SU-DHL-6 (cell line): ENCODE results near the gene SLC14A1.

ENCODE experiments used
- H2AFZ ChIP-seq: fragments of 200-600 bp; sonication (generic); 2 replicates; pipeline ENCODE4 v1.6.1; 2014; ENCODE audit warnings: low read depth, mild to moderate bottlenecking, moderate library complexity, mixed read lengths, antibody characterized with exemption, low read length; ENCODE audit not compliant: severe bottlenecking
- H3F3A ChIP-seq: fragments of 200-600 bp; shearing (Covaris generic); 2 replicates; pipeline ENCODE4 v1.6.0; 2016; ENCODE audit warnings: antibody characterized with exemption, mild to moderate bottlenecking; ENCODE audit not compliant: insufficient read depth
- H3K27ac ChIP-seq: fragments of 200-600 bp; sonication (generic); 2 replicates; pipeline ENCODE4 v1.5.1; 2016; ENCODE audit warnings: low read depth, mild to moderate bottlenecking, low read length, moderate library complexity, mixed read lengths
- H3K27me3 ChIP-seq: fragments of 200-600 bp; sonication (generic), shearing (Covaris generic); 2 replicates; pipeline ENCODE4 v1.6.0; 2014; ENCODE audit warnings: mild to moderate bottlenecking, low read length
- H3K36me3 ChIP-seq: fragments of 200-600 bp; sonication (generic); 2 replicates; pipeline ENCODE4 v1.6.1; 2014; ENCODE audit warnings: mild to moderate bottlenecking, low read length, mixed read lengths
- H3K4me2 ChIP-seq: fragments of 300-600, 200-600 bp; shearing (Covaris generic), sonication (generic); 2 replicates; pipeline ENCODE4 v1.6.0; 2014; ENCODE audit warnings: low read length, low read depth, mild to moderate bottlenecking; ENCODE audit not compliant: poor library complexity, severe bottlenecking
- H3K4me3 ChIP-seq: fragments of 200-600 bp; sonication (generic); 2 replicates; pipeline ENCODE4 v1.5.1; 2014; ENCODE audit warnings: antibody characterized with exemption, low read length, mild to moderate bottlenecking, mixed read lengths; ENCODE audit not compliant: insufficient read depth, poor library complexity, severe bottlenecking
- H3K79me2 ChIP-seq: fragments of 200-600 bp; sonication (generic); 2 replicates; pipeline ENCODE4 v1.6.1; 2014; ENCODE audit warnings: mild to moderate bottlenecking, low read length, moderate library complexity; ENCODE audit not compliant: insufficient read depth
- H3K9ac ChIP-seq: fragments of 200-600 bp; sonication (generic); 2 replicates; pipeline ENCODE4 v1.7.0; 2014; ENCODE audit warnings: mild to moderate bottlenecking, low read length
- H3K9me2 ChIP-seq: fragments of 200-600 bp; sonication (generic); replicated peaks from 2 replicates; pipeline ENCODE4 v1.6.1; 2014; ENCODE audit warnings: low read length; ENCODE audit not compliant: insufficient read depth
- H3K9me3 ChIP-seq: fragments of 200-600 bp; sonication (generic); 2 replicates; pipeline ENCODE4 v1.6.1; 2014; ENCODE audit warnings: low read length, mixed read lengths; ENCODE audit not compliant: insufficient read depth
- H4K20me1 ChIP-seq: fragments of 200-600 bp; sonication (generic); 2 replicates; pipeline ENCODE4 v1.6.1; 2014; ENCODE audit warnings: low read depth, mild to moderate bottlenecking, antibody characterized with exemption, low read length, moderate library complexity, mixed read lengths
- EZH2phosphoT487 ChIP-seq: fragments of 200-600 bp; sonication (generic), shearing (Covaris generic); conservative IDR thresholded peaks from 2 replicates; pipeline ENCODE4 v1.6.1; 2018; ENCODE audit warnings: mild to moderate bottlenecking, antibody characterized with exemption, low read length, moderate library complexity, mixed read lengths
- TF ChIP-seq, protein P1 (sequence below): fragments of 200-600 bp; sonication (generic); IDR thresholded peaks from one replicate; pipeline ENCODE4 v1.5.1; 2017; ENCODE audit warnings: antibody characterized with exemption, mild to moderate bottlenecking, low read length, moderate library complexity; ENCODE audit not compliant: insufficient read depth, poor library complexity, severe bottlenecking

The SLC14A1 gene

DNA sequence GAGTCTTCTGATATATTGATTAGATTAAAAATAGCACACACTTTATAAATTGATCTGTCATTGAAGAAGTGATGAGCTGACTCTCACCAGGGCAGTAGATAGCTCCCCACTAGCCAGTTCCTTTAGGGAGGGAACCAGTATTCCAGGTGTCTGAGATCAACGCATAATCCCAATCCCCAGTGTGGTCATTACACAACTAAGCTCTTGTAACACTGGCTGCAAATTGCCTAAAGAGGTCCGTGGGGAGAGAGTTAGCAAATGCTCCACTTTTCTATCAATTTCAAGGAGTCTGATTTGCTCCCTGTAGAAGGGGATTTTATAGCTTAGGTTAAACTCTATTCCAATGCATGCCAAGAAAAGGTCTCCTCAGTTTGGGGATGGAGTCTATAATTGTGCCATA lies 7.7 kb downstream of the SLC14A1 start:
- H3K27ac ChIP-seq: no peak overlapping the region
- no peaks in the 10 kb centered on the region for H3K79me2 ChIP-seq
- no peaks in the 10 kb centered on the region for H3F3A ChIP-seq
- no peaks in the 10 kb centered on the region for H4K20me1 ChIP-seq
- no peak for TF ChIP-seq EZH2phosphoT487
- TF ChIP-seq, protein P1, sequence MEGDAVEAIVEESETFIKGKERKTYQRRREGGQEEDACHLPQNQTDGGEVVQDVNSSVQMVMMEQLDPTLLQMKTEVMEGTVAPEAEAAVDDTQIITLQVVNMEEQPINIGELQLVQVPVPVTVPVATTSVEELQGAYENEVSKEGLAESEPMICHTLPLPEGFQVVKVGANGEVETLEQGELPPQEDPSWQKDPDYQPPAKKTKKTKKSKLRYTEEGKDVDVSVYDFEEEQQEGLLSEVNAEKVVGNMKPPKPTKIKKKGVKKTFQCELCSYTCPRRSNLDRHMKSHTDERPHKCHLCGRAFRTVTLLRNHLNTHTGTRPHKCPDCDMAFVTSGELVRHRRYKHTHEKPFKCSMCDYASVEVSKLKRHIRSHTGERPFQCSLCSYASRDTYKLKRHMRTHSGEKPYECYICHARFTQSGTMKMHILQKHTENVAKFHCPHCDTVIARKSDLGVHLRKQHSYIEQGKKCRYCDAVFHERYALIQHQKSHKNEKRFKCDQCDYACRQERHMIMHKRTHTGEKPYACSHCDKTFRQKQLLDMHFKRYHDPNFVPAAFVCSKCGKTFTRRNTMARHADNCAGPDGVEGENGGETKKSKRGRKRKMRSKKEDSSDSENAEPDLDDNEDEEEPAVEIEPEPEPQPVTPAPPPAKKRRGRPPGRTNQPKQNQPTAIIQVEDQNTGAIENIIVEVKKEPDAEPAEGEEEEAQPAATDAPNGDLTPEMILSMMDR: no peak
- H3K9me2 ChIP-seq: no peaks in the 10 kb centered on the region
- no peaks in the 10 kb centered on the region for H3K36me3 ChIP-seq
- H3K9ac ChIP-seq: no peak overlapping the region
- no peaks in the 10 kb centered on the region; the same call in 1 of the 2 replicates for H3K27me3 ChIP-seq
- no peak overlapping the region for H3K4me2 ChIP-seq
- no peak overlapping the region for H3K4me3 ChIP-seq
- H2AFZ ChIP-seq: no peak overlapping the region
- H3K9me3 ChIP-seq: no peaks in the 10 kb centered on the region

DNA sequence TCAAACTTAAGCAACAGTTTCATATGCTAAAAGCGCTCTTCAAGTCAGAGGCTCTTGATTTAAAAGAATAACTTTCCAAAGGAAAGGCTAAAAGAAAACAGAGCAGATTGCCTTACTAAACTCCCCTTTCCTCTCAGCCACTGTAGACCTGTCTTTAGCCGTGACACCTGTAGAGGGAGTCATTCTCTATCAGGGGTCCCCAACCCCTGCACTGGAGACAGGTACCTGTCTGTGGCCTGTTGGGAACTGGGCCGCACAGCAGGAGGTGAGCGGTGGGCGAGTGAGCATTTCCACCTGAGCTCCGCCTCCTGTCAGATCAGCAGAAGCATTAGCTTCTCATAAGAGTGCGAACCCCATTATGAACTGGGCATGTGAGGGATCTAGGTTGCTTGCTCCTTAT lies 9.6 kb downstream of the SLC14A1 start:
- TF ChIP-seq, protein P1: no peak
- TF ChIP-seq EZH2phosphoT487: no peak
- H3K9ac ChIP-seq: no peak overlapping the region
- H4K20me1 ChIP-seq: no peaks in the 10 kb centered on the region
- H2AFZ ChIP-seq: no peak overlapping the region
- H3K9me2 ChIP-seq: no peaks in the 10 kb centered on the region
- H3K9me3 ChIP-seq: no peaks in the 10 kb centered on the region
- no peaks in the 10 kb centered on the region for H3K79me2 ChIP-seq
- no peaks in the 10 kb centered on the region for H3F3A ChIP-seq
- no peak overlapping the region for H3K4me3 ChIP-seq
- H3K4me2 ChIP-seq: no peak overlapping the region
- H3K27me3 ChIP-seq: no peaks in the 10 kb centered on the region; the same call in 1 of the 2 replicates
- H3K36me3 ChIP-seq: no peaks in the 10 kb centered on the region
- H3K27ac ChIP-seq: no peak overlapping the region

DNA sequence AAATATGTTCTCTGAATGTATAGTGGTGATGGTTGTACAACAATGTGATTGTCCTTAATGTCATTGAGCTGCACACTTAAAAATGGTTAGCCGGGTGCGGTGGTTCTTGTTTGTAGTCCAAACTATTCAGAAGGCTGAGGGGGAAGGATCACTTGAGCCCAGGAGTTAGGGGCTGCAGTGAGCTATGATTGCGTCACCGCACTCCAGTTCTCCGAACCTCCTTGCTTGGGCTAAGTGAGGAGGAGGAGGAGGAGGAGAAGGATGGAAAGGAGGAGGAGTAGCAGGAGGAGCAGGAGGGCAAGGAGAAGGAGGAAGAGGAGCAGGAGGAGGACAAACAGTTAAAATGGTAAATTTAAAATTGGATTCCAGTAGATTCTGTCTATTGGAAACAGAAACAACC lies 10.5 kb downstream of the SLC14A1 start:
- TF ChIP-seq, protein P1: no peak
- Histone ChIP-seq H3K4me2 (no peak overlapping the region), H4K20me1 (no peaks in the 10 kb centered on the region), H3F3A (no peaks in the 10 kb centered on the region), H3K79me2 (no peaks in the 10 kb centered on the region), H3K9ac (no peak overlapping the region), H3K27me3 (no peaks in the 10 kb centered on the region), H3K36me3 (no peaks in the 10 kb centered on the region), H3K9me2 (no peaks in the 10 kb centered on the region), H2AFZ (no peak overlapping the region), H3K9me3 (no peaks in the 10 kb centered on the region), H3K4me3 (no peak overlapping the region), H3K27ac (no peak overlapping the region)

DNA sequence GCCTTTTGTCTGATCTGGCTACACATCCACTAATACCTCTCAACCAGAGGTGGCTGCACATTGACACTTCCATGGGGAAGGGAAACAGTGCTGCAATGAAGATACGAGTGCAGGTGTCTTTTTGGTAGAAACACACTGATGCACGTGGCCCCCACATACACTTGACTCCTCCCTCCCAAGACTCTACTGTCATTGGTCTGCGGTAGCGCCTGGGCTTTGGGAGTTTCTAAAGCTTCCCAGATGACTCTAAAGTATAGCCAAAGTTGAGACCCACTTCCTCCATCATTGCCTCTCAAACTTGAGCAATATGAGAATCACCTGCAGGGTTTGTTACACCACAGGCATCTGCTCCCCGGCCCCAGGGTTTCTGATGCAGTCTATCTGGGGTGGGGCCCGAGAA lies 11.0 kb downstream of the SLC14A1 start:
- no peaks in the 10 kb centered on the region for H3K27me3 ChIP-seq
- no peaks in the 10 kb centered on the region for H3F3A ChIP-seq
- no peak for TF ChIP-seq EZH2phosphoT487
- TF ChIP-seq, protein P1: no peak
- H2AFZ ChIP-seq: no peak overlapping the region
- no peaks in the 10 kb centered on the region for H3K36me3 ChIP-seq
- H3K9me2 ChIP-seq: no peaks in the 10 kb centered on the region
- H3K4me3 ChIP-seq: no peak overlapping the region
- no peaks in the 10 kb centered on the region for H3K9me3 ChIP-seq
- H3K79me2 ChIP-seq: no peaks in the 10 kb centered on the region
- no peak overlapping the region for H3K9ac ChIP-seq
- no peak overlapping the region for H3K27ac ChIP-seq
- H4K20me1 ChIP-seq: no peaks in the 10 kb centered on the region
- no peak overlapping the region for H3K4me2 ChIP-seq
